Measurements from ENCODE around the gene KIF5A.
"Not testable (repeated sequence)": the region's sequence is repeated elsewhere in the genome, so short reads cannot be mapped to it uniquely, and the experiment has no call there.

KIF5A gene

GRCh38 chr12:57549909-57550640, at the start of gene KIF5A:
KIF5A (plus strand) TSS chr12:57550044; CDS start chr12:57550272, 228 bp downstream.
- peak in 1 of 2 donors; percentile 16 for DNase-seq (ENCODE audit: low read depth in 1 of 2, low spot score in 1 of 2)

GRCh38 chr12:57500213-57500612, 49.6 kb upstream of the KIF5A start:
- DNase-seq (ENCODE audit: low read depth in 1 of 2, low spot score in 1 of 2) = no peak

- not testable (repeated sequence) for DNase-seq (ENCODE audit: low read depth in 1 of 2, low spot score in 1 of 2)
Measured at GRCh38 chr12:57502311-57502969, 47.4 kb upstream of the KIF5A start.

GRCh38 chr12:57506541-57506940, 43.3 kb upstream of the KIF5A start:
- not testable (repeated sequence) for DNase-seq (ENCODE audit: low read depth in 1 of 2, low spot score in 1 of 2)

GRCh38 chr12:57507796-57508195, 42.0 kb upstream of the KIF5A start:
- DNase-seq (ENCODE audit: low read depth in 1 of 2, low spot score in 1 of 2) = not testable (repeated sequence)

- no peak for DNase-seq (ENCODE audit: low read depth in 1 of 2, low spot score in 1 of 2)
Measured at GRCh38 chr12:57511161-57511560, 38.7 kb upstream of the KIF5A start.

GRCh38 chr12:57511588-57512325, 38.1 kb upstream of the KIF5A start:
- no peak for DNase-seq (ENCODE audit: low read depth in 1 of 2, low spot score in 1 of 2)

- DNase-seq (ENCODE audit: low read depth in 1 of 2, low spot score in 1 of 2) = no peak
Measured at GRCh38 chr12:57512665-57513064, 37.2 kb upstream of the KIF5A start.

- no peak for DNase-seq (ENCODE audit: low read depth in 1 of 2, low spot score in 1 of 2)
Measured at GRCh38 chr12:57513266-57513665, 36.6 kb upstream of the KIF5A start.

- DNase-seq (ENCODE audit: low read depth in 1 of 2, low spot score in 1 of 2) = not testable (repeated sequence)
Measured at GRCh38 chr12:57513677-57514076, 36.2 kb upstream of the KIF5A start.

GRCh38 chr12:57514246-57514645, 35.6 kb upstream of the KIF5A start:
- not testable (repeated sequence) for DNase-seq (ENCODE audit: low read depth in 1 of 2, low spot score in 1 of 2)

- no peak for DNase-seq (ENCODE audit: low read depth in 1 of 2, low spot score in 1 of 2)
Measured at GRCh38 chr12:57514720-57515407, 35.0 kb upstream of the KIF5A start.

- DNase-seq (ENCODE audit: low read depth in 1 of 2, low spot score in 1 of 2) = no peak
Measured at GRCh38 chr12:57515408-57515933, 34.4 kb upstream of the KIF5A start.

- DNase-seq (ENCODE audit: low read depth in 1 of 2, low spot score in 1 of 2) = no peak
Measured at GRCh38 chr12:57515934-57516541, 33.8 kb upstream of the KIF5A start.

GRCh38 chr12:57516617-57517153, 33.2 kb upstream of the KIF5A start:
- DNase-seq (ENCODE audit: low read depth in 1 of 2, low spot score in 1 of 2) = no peak

GRCh38 chr12:57517187-57517586, 32.7 kb upstream of the KIF5A start:
- no peak for DNase-seq (ENCODE audit: low read depth in 1 of 2, low spot score in 1 of 2)

GRCh38 chr12:57517718-57518117, 32.1 kb upstream of the KIF5A start:
- not testable (repeated sequence) for DNase-seq (ENCODE audit: low read depth in 1 of 2, low spot score in 1 of 2)

- no peak for DNase-seq (ENCODE audit: low read depth in 1 of 2, low spot score in 1 of 2)
Measured at GRCh38 chr12:57518176-57518919, 31.5 kb upstream of the KIF5A start.

- DNase-seq (ENCODE audit: low read depth in 1 of 2, low spot score in 1 of 2) = no peak
Measured at GRCh38 chr12:57518920-57519795, 30.7 kb upstream of the KIF5A start.

Measured in activated CD4-positive, alpha-beta T cell treated with anti-CD3 and anti-CD28 coated beads, Interleukin-2, amount 50 U/mL, for 24 hours (primary cell).